DMS153 (cell line): Measurements from ENCODE around the gene C5orf47.
A peak's percentile ranks its signal among the peaks of the same experiment; 100 is the strongest.

Experiments
- DNase-seq: peaks from one replicate; lab custom pipeline; 2025; lab: John Stamatoyannopoulos, UW

The C5orf47 gene

GRCh38 chr5:173988554-173989431 is at the start of gene C5orf47:
Gene C5orf47, plus strand, starts transcription at chr5:173989170. Its CDS starts 94 bp downstream, at chr5:173989264.
- no peak for DNase-seq

DNA sequence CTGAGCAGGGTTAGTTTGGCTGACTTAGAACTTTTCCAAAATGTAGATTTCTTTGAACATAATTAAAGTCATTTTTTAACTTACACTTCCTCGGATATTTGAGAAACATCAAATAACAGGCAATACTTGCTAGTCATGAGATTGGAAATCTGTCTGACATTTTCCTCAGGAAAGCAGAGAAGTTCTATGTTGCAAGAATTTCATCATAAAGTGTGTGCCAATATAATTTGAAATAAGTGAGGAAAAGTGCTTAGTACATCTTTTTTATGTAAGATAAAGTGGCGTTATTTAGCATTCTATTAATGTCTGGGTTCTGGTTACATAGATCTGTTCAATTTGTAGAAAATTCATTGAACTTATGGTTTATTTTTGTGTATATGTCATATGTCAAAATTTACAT is 48.7 kb upstream of the C5orf47 start:
- DNase-seq = no peak

GRCh38 chr5:173941102-173941501 is 47.9 kb upstream of the C5orf47 start:
- no peak for DNase-seq

DNA sequence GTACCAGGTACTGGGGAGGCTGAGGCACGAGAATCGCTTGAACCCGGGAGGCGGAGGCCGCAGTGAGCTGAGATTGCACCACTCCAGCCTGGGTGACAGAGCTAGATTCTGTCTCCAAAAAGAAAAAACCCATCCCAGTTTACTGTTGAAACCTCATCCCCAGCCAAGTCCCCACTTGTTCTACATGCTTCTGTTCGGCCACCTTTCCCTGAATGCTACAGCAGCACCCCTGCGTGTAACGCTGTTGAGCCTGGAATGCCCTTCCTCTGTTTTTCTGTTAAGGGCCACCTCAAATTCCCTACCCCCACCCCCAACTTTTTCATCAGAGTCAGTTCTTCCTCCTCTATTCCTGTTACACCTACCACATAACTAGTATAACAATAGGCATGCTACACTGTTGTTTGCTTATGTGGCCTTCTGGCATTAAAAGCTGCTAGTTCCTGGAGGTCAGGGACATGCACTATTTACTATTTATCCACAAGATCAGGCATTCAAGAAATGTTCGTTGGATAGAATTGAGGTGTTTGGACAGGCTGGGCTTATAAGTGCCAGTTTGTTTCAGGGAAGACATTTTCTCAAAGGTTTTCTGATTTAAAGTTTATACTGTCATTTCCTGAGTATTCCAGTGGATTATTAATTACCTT is 47.1 kb upstream of the C5orf47 start:
- peak; percentile 20 for DNase-seq

DNA sequence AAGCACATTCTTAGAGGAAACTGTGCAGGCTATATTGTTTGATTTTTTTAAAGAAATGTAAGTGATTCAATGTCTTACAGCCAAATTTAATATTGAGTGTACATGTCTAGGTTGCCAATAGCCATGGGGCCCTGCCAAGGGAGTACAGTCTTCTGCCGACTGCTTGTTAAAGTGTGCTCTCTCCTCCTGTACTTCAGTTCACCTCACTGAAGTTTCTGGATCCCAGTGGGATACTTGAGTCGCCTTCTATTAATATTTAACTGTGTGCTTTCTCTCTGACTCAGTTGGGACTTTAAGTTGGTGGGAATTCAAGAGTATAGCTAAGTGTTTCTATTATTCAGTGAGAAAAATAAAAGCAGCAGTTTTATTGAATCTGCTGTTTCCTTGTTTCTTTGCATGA is 44.5 kb upstream of the C5orf47 start:
- no peak for DNase-seq

DNA sequence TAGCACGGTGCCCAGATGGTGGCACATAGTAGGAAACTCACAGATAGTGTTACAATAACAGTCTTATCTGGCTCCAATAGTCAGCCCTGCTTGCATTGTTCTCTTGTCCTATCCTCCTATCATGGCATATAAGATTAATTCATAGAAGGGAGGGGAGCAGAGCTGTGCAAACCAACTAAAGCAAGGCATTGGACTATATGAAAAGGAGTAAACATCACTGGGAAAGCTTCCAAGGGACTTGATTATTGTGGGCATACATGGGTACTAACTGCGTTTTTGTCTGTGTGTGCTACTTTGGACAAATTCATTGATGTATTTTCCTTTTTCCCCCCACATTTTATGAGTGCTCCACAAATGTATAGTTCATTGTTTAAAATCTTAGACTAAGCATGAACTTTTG is 43.8 kb upstream of the C5orf47 start:
- DNase-seq = no peak

- DNase-seq = no peak
Measured at GRCh38 chr5:173946323-173946722, 42.6 kb upstream of the C5orf47 start.

GRCh38 chr5:173950829-173951228 is 38.1 kb upstream of the C5orf47 start:
- DNase-seq = no peak

DNA sequence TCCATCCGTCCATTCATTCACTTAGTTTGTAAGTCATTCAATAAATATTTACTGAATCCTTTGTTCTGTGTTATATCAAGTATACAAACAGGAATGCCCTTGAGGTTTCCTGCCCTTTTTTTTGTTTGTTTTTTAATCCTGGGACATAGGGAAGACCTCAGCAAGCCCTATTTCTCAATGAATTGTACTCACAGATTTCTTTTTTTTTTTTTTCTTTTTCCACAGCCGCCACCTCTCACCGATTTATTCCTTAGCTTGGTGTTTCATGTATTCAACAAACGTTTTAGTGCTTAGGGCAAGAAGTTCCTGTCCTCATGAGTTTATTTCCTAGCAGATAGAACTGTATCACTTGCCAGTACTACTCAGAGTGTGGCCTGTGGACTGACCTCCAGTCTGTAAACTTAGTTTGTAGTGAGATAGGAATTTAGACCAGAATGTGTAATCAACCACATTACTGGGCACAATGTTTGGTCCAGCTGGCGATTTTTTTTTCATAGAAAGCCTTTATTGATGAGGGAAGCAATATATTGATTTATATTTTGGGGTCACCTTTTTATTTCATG is 35.4 kb upstream of the C5orf47 start:
- DNase-seq = no peak

GRCh38 chr5:173954671-173955521 is 34.1 kb upstream of the C5orf47 start:
- DNase-seq = no peak

- DNase-seq = no peak
Measured at GRCh38 chr5:173960986-173961385, 28.0 kb upstream of the C5orf47 start.

DNA sequence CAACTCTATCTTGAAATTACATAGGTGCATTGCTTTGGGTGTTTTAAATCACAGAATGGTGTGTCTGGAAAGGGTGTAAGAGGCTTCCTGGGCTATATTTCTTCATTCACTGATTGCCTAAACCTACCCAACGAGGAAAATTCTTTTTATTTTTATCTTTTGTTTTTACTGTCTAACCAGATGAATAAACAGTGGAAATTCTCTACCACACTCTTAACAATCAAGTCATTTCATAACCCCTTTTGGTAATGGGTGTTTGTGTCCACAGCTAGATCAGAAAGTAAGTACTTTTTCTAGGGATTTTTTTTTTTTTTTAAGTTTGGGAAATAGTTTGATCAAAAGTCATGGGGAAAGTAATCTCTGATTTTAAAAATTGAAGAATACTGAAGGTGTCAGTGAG is 27.6 kb upstream of the C5orf47 start:
- DNase-seq = no peak

DNA sequence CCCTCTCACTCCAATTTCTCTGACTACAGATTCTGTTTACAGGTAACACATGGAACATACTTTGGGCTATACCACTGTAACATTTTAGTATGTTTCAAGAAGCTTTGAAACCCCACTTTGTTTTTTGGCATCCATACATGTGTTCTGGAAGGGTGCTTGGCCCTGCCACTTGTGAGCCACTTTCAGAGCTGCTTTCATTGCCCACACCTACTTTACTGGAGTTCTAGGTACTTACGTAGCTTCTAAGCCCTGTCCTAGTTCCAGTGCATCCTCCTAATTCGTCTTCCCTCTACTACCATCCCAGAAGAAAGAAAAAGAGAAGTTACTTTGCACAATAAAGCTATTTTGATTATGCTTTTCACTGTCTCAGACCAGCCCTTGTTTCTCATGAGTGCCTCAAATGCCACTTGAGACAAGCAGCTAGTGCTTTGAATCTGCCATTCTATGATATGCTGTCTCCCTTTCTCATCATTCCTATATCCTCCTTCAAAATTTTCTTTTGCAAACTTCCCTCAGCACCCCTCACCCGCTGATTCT is 26.5 kb upstream of the C5orf47 start:
- DNase-seq = no peak

DNA sequence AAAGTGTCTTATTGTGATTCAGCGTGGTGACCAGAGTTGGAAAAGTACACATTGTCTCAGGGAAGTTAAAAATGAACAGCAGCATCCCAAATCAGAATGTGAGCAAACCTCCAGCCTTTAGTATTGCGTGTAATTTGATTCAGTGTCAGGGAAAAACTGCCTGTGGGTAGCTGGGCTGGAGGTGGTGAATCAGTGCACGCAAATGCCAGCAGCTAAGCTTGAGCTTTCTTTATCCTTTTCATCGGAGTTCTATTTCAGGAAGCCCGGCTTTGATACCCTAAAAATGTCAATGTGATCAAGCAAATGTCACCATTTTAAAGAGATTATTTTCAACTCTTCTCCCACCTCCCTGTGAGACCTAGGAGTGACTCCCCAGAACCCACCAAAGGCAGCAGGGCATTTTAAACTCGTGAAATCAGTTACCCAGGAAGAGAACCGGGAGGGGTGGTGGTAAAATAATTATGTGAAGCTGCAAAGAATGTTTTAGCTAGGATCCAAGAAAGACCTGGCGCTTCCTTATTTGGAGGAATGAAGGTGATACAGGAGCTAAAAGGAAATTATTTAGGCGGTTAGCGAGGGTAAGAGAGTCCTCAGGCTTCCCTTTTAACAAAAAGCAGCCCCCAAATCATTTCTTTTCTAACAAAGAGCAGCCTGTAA is 25.7 kb upstream of the C5orf47 start:
- no peak for DNase-seq

DNA sequence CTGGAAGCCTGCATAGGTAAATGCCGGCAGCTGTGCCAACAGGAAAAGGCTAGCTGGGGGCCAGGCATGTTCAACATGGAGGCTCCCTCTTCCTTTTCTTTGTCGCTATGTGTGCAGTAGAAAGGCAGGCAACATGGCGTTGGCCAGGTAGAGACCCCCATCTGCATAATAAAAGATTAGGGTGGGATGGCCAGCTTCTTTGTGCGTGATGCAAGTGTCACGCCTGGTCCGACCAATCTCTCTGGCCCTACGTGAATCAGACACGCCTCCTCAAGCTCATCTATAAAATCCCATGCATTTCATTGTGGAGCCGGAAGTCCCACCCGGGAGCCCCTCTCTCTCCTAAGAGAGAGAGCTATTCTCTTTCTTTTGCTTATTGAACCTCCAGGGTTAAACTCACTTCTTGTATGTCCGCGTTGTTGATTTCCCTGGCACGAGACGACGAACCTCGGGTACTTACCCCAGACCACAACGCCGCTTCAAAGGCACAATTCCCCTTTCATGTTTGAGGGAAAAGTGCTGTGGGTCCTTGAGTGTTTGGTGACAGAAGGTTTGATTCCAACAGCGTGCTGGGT is 25.0 kb upstream of the C5orf47 start:
- peak; percentile 87 for DNase-seq

- no peak for DNase-seq
Measured at GRCh38 chr5:173964506-173964905, 24.5 kb upstream of the C5orf47 start.

DNA sequence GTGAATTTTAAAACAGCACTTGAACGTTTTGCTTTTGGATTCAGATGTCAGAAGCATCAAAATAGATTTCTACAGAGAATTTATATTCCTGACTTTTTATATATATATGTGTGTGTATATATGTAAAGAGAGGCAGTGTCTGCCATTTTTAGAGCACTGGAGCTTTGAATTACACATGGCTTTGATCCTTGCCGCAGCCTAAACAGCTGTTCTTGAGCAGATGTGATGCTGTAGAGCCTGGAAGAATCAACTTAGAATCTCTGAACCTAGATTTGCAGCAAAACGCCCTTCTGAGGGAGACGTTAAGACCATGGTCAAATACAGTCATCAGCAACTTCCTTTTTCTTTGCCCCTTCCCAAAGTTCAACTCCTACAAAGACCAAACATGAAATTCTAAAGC is 21.7 kb upstream of the C5orf47 start:
- no peak for DNase-seq

- no peak for DNase-seq
Measured at GRCh38 chr5:173968154-173968797, 20.7 kb upstream of the C5orf47 start.

GRCh38 chr5:173969167-173970049 is 19.6 kb upstream of the C5orf47 start:
- peak; percentile 18 for DNase-seq
